ENCODE measurements around the gene SIK3.

DNA sequence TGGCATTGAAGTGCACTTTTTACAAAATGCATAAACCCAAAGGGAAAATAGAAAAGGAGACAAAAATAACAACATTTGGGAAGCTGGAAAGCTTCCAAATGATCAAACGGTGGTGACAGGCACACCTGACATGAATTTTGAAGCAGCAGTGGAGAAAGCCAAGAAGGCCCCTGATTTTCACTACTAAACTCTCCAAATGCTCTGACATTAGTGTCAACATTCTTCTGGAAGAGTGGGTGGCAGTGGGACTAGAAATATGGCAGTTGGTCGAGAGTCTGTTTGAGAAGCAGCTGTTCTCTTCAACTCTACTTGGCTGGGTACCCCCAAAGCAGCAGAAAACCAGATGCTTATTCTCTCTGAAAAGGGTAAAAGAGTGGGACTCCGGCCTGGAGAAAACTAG lies 294.2 kb downstream of the SIK3 start:
- TF ChIP-seq, protein P1, sequence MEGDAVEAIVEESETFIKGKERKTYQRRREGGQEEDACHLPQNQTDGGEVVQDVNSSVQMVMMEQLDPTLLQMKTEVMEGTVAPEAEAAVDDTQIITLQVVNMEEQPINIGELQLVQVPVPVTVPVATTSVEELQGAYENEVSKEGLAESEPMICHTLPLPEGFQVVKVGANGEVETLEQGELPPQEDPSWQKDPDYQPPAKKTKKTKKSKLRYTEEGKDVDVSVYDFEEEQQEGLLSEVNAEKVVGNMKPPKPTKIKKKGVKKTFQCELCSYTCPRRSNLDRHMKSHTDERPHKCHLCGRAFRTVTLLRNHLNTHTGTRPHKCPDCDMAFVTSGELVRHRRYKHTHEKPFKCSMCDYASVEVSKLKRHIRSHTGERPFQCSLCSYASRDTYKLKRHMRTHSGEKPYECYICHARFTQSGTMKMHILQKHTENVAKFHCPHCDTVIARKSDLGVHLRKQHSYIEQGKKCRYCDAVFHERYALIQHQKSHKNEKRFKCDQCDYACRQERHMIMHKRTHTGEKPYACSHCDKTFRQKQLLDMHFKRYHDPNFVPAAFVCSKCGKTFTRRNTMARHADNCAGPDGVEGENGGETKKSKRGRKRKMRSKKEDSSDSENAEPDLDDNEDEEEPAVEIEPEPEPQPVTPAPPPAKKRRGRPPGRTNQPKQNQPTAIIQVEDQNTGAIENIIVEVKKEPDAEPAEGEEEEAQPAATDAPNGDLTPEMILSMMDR (IDR thresholded peaks at IDR 0.05) = no peak
- no peak for TF ChIP-seq POLR2A (IDR thresholded peaks at IDR 0.05)
